HEK293T (cell line): ENCODE data around the gene ABCC10.
"Not testable (repeated sequence)": the region's sequence is repeated elsewhere in the genome, so short reads cannot be mapped to it uniquely, and the experiment has no call there.

Experiments used
- CTCF ChIA-PET: fragments of 350-600 bp; formaldehyde crosslinking; extraction: SDS; loops from one replicate; lab custom pipeline; 2021; ENCODE audit warnings: antibody characterized with exemption, inconsistent platforms; lab: Yijun Ruan, JAX
- POLR2A ChIA-PET: fragments of 350-600 bp; formaldehyde crosslinking; extraction: SDS; loops from one replicate; lab custom pipeline; 2020; ENCODE audit warnings: antibody characterized with exemption, inconsistent platforms; lab: Yijun Ruan, JAX
- DNase-seq: peaks from one replicate; pipeline ENCODE4 v3.0.0; 2012; ENCODE audit warnings: mixed read lengths; ENCODE audit errors: extremely low spot score
- ARNT ChIP-seq: fragments of 450-650 bp; IDR thresholded peaks from 2 replicates; pipeline ENCODE4 v1.6.1; 2017; ENCODE audit warnings: mild to moderate bottlenecking
- BHLHE40 ChIP-seq: fragments of 450-650 bp; IDR thresholded peaks from 2 replicates; pipeline ENCODE4 v1.6.1; 2016; ENCODE audit warnings: mild to moderate bottlenecking, moderate library complexity, borderline replicate concordance
- CTBP1 ChIP-seq: fragments of 450-650 bp; IDR thresholded peaks from 2 replicates; pipeline ENCODE4 v1.6.1; 2016; ENCODE audit warnings: borderline replicate concordance
- ELF4 ChIP-seq: fragments of 450-650 bp; IDR thresholded peaks from 2 replicates; pipeline ENCODE4 v1.6.1; 2017; ENCODE audit warnings: antibody characterized with exemption
- FOXA1 ChIP-seq: fragments of 450-650 bp; IDR thresholded peaks from 2 replicates; pipeline ENCODE4 v1.6.1; 2016; ENCODE audit warnings: mild to moderate bottlenecking
- FOXK2 ChIP-seq: fragments of 450-650 bp; IDR thresholded peaks from 2 replicates; pipeline ENCODE4 v1.6.1; 2016; ENCODE audit warnings: mild to moderate bottlenecking
- FOXM1 ChIP-seq: fragments of 450-650 bp; IDR thresholded peaks from 2 replicates; pipeline ENCODE4 v1.6.1; 2017; ENCODE audit warnings: mild to moderate bottlenecking, borderline replicate concordance
- HDGF ChIP-seq: fragments of 450-650 bp; IDR thresholded peaks from 2 replicates; pipeline ENCODE4 v1.6.1; 2017; ENCODE audit warnings: antibody characterized with exemption, borderline replicate concordance
- L3MBTL2 ChIP-seq: fragments of 450-650 bp; conservative IDR thresholded peaks from 2 replicates; pipeline ENCODE4 v1.6.1; 2016; ENCODE audit warnings: mild to moderate bottlenecking
- LEF1 ChIP-seq: fragments of 450-650 bp; IDR thresholded peaks from 2 replicates; pipeline ENCODE4 v1.6.1; 2017; ENCODE audit warnings: mild to moderate bottlenecking, borderline replicate concordance
- NFRKB ChIP-seq: fragments of 450-650 bp; IDR thresholded peaks from 2 replicates; pipeline ENCODE4 v1.6.1; 2016; ENCODE audit warnings: mild to moderate bottlenecking, moderate library complexity
- SP1 ChIP-seq: fragments of 450-650 bp; IDR thresholded peaks from 2 replicates; pipeline ENCODE4 v1.6.1; 2017
- SUZ12 ChIP-seq: fragments of 450-650 bp; IDR thresholded peaks from 2 replicates; pipeline ENCODE4 v1.6.1; 2016; ENCODE audit warnings: mild to moderate bottlenecking
- TARDBP ChIP-seq: fragments of 450-650 bp; IDR thresholded peaks from 2 replicates; pipeline ENCODE4 v1.6.1; 2016
- ZNF384 ChIP-seq: fragments of 450-650 bp; IDR thresholded peaks from 2 replicates; pipeline ENCODE4 v1.6.1; 2016
- TF ChIP-seq, protein P1 (sequence below): fragments of 450-650 bp; IDR thresholded peaks from 2 replicates; pipeline ENCODE4 v1.6.1; 2016

The ABCC10 gene

DNA sequence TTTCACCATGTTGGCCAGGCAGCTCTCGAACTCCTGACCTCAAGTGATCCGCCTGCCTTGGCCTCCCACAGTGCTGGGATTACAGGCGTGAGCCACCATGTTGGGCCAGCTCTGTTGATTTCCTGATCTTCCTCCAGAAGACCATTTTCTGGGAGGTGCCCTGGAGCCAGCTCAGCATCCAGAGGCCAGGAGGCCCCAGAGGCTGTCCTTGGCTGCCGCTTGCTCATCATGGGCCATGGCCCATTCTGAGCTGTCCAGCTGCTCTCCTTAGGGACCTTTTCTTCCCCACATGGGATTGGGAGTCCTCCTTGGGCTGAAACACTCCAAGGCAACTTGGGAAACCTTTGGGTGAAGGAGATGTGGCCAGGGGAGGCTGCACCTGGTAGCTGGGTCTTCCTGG lies 67.4 kb downstream of the ABCC10 start:
- ChIA-PET CTCF (interaction anchor here (1.8 to 3.5 kb wide), 2 partner anchors 11 kb away, joined by 3 to 17 read pairs; no protein-coding TSS in a partner anchor), POLR2A (interaction anchor here (1.1 kb wide), 1 partner anchor 68 kb away, joined by 3 read pairs; the partner anchor contains the start of gene ABCC10)
- TF ChIP-seq SUZ12 (no peak), NFRKB (no peak), L3MBTL2 (no peak), ELF4 (no peak), LEF1 (no peak), ZNF384 (no peak), TARDBP (no peak), BHLHE40 (no peak)
- no peak for DNase-seq

DNA sequence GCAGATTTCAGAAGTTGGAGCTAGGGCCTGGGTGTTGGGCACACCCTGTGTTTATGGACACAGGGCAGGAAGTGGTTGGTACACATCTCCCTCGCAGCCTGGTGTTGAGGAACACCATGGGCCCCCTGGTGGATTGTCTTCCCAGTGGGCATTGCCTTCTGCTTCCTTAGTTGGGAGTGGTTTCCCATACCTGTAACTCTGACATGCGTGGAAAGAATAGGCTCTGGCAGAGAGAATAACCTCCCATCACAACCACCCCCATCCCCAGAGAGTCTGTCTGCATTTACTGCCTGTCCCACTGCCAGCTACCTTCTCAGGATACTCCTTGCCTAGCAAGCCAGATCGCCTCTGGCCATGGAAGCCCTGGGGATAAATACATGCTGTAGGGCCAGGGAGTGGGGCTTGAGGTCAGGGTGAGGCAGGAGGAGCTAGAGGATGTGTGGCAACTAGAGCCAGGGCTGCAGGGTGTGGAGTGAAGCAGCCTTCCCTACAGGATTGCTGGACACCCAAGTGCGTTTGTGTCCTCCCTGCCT lies 68.1 kb downstream of the ABCC10 start:
- no peak for DNase-seq
- TF ChIP-seq FOXA1 (no peak), NFRKB (no peak), HDGF (no peak), LEF1 (no peak), FOXM1 (no peak), BHLHE40 (no peak), ELF4 (no peak), L3MBTL2 (no peak), FOXK2 (no peak), SP1 (no peak), ARNT (no peak)
- TF ChIP-seq, protein P1, sequence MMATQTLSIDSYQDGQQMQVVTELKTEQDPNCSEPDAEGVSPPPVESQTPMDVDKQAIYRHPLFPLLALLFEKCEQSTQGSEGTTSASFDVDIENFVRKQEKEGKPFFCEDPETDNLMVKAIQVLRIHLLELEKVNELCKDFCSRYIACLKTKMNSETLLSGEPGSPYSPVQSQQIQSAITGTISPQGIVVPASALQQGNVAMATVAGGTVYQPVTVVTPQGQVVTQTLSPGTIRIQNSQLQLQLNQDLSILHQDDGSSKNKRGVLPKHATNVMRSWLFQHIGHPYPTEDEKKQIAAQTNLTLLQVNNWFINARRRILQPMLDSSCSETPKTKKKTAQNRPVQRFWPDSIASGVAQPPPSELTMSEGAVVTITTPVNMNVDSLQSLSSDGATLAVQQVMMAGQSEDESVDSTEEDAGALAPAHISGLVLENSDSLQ = no peak
- POLR2A ChIA-PET = interaction anchor here (1.1 to 1.7 kb wide), 2 partner anchors 18 to 68 kb away, joined by 3 to 8 read pairs; partner anchors contain the start of genes ABCC10 and TJAP1
- CTCF ChIA-PET = interaction anchor here (1.0 to 3.5 kb wide), 4 partner anchors 9 to 134 kb away, joined by 3 to 17 read pairs (median 6); no protein-coding TSS in a partner anchor

DNA sequence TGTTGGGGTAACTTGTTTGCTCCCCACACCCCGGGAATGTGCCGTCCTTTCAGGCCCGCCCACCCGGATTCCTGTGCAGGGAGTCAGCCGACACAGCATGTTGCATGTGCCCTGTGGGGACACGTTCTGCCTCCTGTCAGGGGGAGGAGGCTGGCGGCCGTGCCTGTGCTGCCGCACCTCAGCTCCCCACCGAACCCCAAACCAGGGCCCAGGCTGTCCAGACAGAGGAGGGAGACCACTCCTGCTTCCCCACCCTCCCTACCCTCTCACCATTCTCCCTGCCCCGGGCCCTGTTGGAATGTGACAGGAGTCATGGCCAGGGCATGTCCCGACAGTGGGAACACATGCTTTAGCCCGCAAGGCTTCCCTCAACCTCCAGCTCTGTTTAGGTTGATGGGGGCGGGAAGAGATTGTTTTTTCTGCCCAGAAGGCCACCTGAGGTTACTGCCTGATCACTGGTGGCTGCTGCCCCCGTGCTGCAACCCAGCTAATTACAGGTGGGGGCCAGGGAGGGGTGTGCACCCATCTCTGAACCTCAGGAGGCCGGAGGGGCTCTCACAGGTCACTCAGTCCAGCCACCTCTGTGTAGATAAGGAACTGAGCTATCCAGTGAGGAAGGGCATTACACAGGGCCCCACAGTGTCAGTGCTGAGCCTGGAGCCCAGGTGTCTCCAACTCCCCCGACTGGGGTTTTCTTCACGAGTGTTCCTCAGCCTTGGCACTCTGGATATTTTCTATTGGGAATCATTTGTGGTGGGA lies 69.2 kb downstream of the ABCC10 start:
- peak; percentile 58 for DNase-seq
- ChIA-PET POLR2A (interaction anchor here (1.7 kb wide), 1 partner anchor 19 kb away, joined by 8 read pairs; the partner anchor contains the start of gene TJAP1), CTCF (interaction anchor here (0.7 to 3.5 kb wide), 6 partner anchors 10 to 47 kb away, joined by 3 to 17 read pairs (median 4); partner anchors contain the start of gene DLK2)
- TF ChIP-seq SP1 = no peak
- no peak for TF ChIP-seq CTBP1
- no peak for TF ChIP-seq FOXA1
- TF ChIP-seq ARNT = no peak
- no peak for TF ChIP-seq NFRKB
- no peak for TF ChIP-seq BHLHE40
- TF ChIP-seq LEF1 = no peak

DNA sequence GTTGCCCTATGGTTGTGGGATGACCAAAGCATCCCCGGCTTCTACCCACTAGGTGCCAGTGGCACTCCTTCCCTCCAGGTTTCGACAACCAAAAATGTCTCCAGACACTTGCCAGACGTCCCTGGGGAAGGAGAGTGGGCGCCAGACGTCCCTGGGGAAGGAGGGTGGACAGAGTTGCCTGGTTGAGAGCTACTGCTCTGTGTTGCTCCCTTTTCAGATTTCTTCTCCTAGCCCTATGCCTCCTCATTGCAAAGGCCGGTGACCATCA lies 69.7 kb downstream of the ABCC10 start:
- TF ChIP-seq FOXK2 = no peak
- TF ChIP-seq BHLHE40 = no peak
- TF ChIP-seq ARNT = no peak
- no peak for TF ChIP-seq LEF1
- no peak for TF ChIP-seq L3MBTL2
- no peak for TF ChIP-seq NFRKB
- TF ChIP-seq SP1 = no peak
- no peak for TF ChIP-seq HDGF
- TF ChIP-seq FOXM1 = no peak
- TF ChIP-seq SUZ12 = no peak
- TF ChIP-seq TARDBP = no peak
- no peak for TF ChIP-seq FOXA1
- TF ChIP-seq CTBP1 = no peak
- TF ChIP-seq, protein P1 = no peak
- no peak for TF ChIP-seq ELF4
- no peak for DNase-seq
- ChIA-PET POLR2A (interaction anchor here (1.7 kb wide), 1 partner anchor 19 kb away, joined by 8 read pairs; the partner anchor contains the start of gene TJAP1), CTCF (interaction anchor here (1.0 to 3.5 kb wide), 4 partner anchors 9 to 48 kb away, joined by 3 to 17 read pairs (median 7); partner anchors contain the start of gene DLK2)

DNA sequence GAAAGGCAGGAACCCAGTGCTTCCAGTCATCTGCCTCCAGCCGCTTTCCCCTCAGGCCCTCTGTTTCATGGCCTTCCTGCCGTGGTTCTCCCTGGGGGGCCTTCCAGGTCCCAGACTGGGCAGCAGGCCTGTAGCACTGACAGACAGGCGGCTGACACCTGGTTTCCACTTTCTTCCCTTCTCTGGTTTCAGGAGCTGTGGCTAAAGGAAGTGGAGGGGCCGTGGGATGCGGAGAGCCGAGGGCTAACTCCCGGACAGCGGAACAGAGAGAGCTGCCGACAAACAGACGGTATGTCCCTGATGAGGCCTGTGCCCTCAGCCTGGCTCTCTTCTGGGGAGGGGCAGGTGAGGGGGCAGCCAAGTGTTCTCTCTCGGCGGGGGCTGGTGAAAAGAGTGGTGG lies 70.3 kb downstream of the ABCC10 start:
- POLR2A ChIA-PET = interaction anchor here (0.9 kb wide), 1 partner anchor 20 kb away, joined by 3 read pairs; no protein-coding TSS in a partner anchor
- TF ChIP-seq ZNF384 (no peak), FOXA1 (no peak), ARNT (no peak), NFRKB (no peak), SUZ12 (no peak), SP1 (no peak), ELF4 (no peak), FOXM1 (no peak), TARDBP (no peak), HDGF (no peak), L3MBTL2 (no peak)
- TF ChIP-seq, protein P1 = no peak
- CTCF ChIA-PET = interaction anchor here (0.6 to 3.5 kb wide), 2 partner anchors 9 to 703 kb away, joined by 3 to 17 read pairs; no protein-coding TSS in a partner anchor
- DNase-seq = no peak

DNA sequence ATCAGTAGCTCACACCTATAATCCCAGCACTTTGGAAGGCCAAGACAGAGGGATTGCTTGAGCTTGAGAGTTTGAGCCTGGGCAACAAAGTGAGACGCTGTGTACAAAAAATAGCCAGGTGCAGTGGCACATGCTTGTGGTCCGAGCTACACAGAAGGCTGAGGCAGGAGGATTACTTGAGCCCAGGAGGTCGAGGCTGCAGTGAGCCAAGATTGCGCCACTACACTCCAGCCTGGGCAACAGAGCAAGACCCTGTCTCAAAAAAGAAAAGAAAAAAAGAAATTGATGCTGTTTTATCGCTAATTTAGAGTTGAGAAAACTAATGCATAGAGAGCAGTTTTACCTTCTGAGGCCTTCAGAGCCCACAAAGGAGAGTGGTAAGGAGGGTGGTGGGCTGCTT lies 71.0 kb downstream of the ABCC10 start:
- not testable (repeated sequence) for DNase-seq
- ChIA-PET POLR2A (interaction anchor here (0.9 kb wide), 1 partner anchor 21 kb away, joined by 3 read pairs; no protein-coding TSS in a partner anchor), CTCF (interaction anchor here (0.6 to 1.5 kb wide), 2 partner anchors 44 to 703 kb away, joined by 3 read pairs; no protein-coding TSS in a partner anchor)
